Kidney epithelial cell (primary cell): ENCODE measurements around the gene SHF. TPM values are rescaled to one million over a fixed set of nuclear protein-coding genes. Genes with fewer than 3 reads are reported as not detected.

ENCODE experiments used
- DNase-seq: peaks from one replicate; pipeline ENCODE4 v3.0.0-alpha.2; 2010; ENCODE audit warnings: low read depth
- H3K27me3 ChIP-seq: 2 replicates; pipeline ENCODE4 v1.6.0; 2011; ENCODE audit warnings: low read length; ENCODE audit not compliant: control insufficient read depth, insufficient read depth
- H3K36me3 ChIP-seq: 2 replicates; pipeline ENCODE4 v1.5.1; 2011; ENCODE audit warnings: low read length; ENCODE audit not compliant: control insufficient read depth, insufficient read depth
- H3K4me3 ChIP-seq: 2 replicates; pipeline ENCODE4 v1.5.1; 2011; ENCODE audit warnings: low read depth, mild to moderate bottlenecking, control low read depth, low read length
- total RNA-seq: library from RNA; depleted of rRNA; stranded (reverse); fragments of >200 nt; gene quantifications from 2 replicates; pipeline ENCODE4 v1.2.3, GENCODE V29; 2015
- TF ChIP-seq, protein P1 (sequence below): IDR thresholded peaks from 2 replicates; pipeline ENCODE4 v1.5.1; 2011; ENCODE audit warnings: mild to moderate bottlenecking, moderate library complexity, low read length, control low read depth, inconsistent platforms; ENCODE audit not compliant: insufficient read depth, poor library complexity, severe bottlenecking

The SHF gene
- total RNA-seq, 1 donor from 2014 or later: 1.6 TPM

- H3K36me3 ChIP-seq: no peaks in the 10 kb centered on the region
- TF ChIP-seq, protein P1, sequence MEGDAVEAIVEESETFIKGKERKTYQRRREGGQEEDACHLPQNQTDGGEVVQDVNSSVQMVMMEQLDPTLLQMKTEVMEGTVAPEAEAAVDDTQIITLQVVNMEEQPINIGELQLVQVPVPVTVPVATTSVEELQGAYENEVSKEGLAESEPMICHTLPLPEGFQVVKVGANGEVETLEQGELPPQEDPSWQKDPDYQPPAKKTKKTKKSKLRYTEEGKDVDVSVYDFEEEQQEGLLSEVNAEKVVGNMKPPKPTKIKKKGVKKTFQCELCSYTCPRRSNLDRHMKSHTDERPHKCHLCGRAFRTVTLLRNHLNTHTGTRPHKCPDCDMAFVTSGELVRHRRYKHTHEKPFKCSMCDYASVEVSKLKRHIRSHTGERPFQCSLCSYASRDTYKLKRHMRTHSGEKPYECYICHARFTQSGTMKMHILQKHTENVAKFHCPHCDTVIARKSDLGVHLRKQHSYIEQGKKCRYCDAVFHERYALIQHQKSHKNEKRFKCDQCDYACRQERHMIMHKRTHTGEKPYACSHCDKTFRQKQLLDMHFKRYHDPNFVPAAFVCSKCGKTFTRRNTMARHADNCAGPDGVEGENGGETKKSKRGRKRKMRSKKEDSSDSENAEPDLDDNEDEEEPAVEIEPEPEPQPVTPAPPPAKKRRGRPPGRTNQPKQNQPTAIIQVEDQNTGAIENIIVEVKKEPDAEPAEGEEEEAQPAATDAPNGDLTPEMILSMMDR: no peak
- no peaks in the 10 kb centered on the region for H3K27me3 ChIP-seq
- no peak for DNase-seq
- H3K4me3 ChIP-seq: no peak overlapping the region
These were observed 10.5 kb downstream of the SHF start for GRCh38 chr15:45177285-45177684.

GRCh38 chr15:45174577-45174976, 13.2 kb downstream of the SHF start:
- Histone ChIP-seq H3K27me3 (no peaks in the 10 kb centered on the region), H3K4me3 (no peak overlapping the region), H3K36me3 (no peaks in the 10 kb centered on the region)
- no peak for DNase-seq
- TF ChIP-seq, protein P1: no peak

DNA sequence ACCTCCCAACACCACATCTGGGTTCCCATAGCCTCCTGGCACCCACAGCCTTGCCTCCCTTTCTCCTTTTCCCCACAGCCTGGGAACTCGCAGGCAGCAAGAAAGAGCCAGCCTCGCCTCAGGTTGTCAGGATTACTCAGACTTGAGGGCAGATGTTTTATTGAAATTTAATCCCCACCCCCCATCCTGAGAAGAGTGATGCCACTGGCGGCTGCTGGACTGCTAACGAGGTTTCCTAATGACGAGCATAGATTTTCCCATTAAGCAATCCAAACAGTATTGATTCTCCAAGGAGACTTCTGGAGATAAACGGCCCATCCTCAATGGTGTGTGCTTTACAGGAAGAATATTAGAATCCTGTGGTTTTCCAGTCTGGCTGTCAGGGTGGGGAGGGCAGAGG, 13.7 kb downstream of the SHF start:
- DNase-seq: no peak
- H3K27me3 ChIP-seq: no peaks in the 10 kb centered on the region
- H3K36me3 ChIP-seq: no peaks in the 10 kb centered on the region
- H3K4me3 ChIP-seq: no peak overlapping the region
- TF ChIP-seq, protein P1: no peak

GRCh38 chr15:45171912-45172311, 15.9 kb downstream of the SHF start:
- DNase-seq: no peak
- H3K36me3 ChIP-seq: no peaks in the 10 kb centered on the region
- TF ChIP-seq, protein P1: no peak
- no peaks in the 10 kb centered on the region for H3K27me3 ChIP-seq
- H3K4me3 ChIP-seq: no peak overlapping the region

GRCh38 chr15:45169608-45170480, 17.9 kb downstream of the SHF start:
- no peaks in the 10 kb centered on the region for H3K27me3 ChIP-seq
- no peak for DNase-seq
- no peak overlapping the region for H3K4me3 ChIP-seq
- H3K36me3 ChIP-seq: no peaks in the 10 kb centered on the region
- TF ChIP-seq, protein P1: no peak
